GM19395 (cell line): ENCODE data around the gene SFXN1.

Experiments
- ATAC-seq: cut with Tn5 transposase; IDR thresholded peaks from one replicate; pipeline ENCODE4 v1.9.1; 2021; ENCODE audit warnings: mild to moderate bottlenecking, moderate library complexity; ENCODE audit not compliant: unreplicated experiment

SFXN1 gene

GRCh38 chr5:175569701-175570100 is 91.3 kb downstream of the SFXN1 start:
- no peak for ATAC-seq

DNA sequence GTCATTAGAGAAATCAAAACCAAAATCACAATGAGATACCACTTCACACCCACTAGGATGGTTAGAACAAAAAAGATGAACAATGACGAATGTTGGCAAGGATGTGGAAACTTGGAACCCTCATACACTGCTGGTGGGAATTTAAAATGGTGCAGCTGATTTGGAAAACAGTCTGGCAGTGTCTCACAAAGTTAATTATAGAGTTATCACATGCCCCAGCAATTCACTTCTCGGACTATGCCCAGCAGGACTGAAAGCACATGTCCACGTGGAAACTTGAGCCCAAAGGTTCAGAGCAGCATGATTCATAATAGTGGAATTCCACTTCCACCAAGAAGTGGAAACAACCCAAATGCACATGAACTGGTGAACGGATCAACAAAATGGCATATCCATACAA is 94.5 kb downstream of the SFXN1 start:
- ATAC-seq, result no peak

- no peak for ATAC-seq
Measured at GRCh38 chr5:175573493-175574269, 95.3 kb downstream of the SFXN1 start.

DNA sequence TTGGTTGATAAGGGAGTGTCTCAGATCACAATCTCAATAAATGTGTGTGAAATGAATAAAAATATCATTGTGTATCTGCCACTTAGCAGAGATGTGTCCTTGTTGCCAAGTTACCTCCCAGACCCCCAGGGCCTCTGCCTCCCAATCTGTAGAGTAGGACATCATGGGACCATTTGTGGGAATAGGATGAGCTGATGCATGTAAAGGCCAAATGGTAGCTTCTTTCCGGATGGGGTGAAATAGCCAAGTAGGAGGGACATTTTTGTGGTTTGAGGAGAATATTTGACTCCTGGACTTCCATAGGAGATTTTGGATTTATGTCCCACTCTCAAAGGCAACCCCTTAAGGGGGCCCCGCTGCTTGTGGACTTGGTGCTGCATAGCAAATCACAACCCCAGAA is 96.9 kb downstream of the SFXN1 start:
- no peak for ATAC-seq

DNA sequence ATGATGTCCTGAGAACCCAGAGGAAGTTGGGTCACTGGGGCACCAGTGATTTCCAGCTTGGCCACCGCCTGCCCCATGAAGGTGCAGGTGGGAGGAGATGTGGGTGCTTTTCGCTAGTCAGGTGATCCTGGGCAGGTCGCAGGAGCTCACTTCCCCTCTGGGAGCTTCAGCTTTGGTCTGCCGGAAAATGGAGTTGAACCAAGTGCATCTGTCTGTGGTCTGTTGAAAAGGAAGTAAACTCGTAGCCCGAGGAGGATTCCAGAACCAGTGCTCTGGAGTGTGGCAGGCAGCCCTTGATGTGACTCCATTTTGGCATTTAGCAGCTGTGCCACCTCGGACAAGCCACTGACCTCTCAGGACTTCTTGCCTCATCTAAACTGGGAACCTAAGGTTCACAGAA is 97.7 kb downstream of the SFXN1 start:
- ATAC-seq, result no peak

DNA sequence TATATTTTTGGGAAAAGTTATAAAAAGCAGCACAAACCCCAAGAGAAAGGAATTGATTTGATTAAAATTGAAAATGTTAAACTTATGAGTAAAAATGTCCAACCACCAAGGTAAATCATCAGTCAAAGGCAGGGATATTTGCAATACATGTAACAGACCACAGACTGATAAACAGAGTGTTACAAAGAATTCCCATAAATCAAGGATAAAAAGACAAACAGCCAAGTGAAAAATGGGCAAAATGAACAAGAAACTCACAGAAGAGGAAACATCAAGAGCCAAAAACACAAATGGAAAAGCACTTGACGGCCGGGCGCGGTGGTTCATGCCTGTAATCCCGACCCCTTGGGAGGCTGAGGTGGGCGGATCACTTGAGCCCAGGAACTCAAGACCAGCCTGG is 98.2 kb downstream of the SFXN1 start:
- no peak for ATAC-seq
